Effector memory CD8-positive, alpha-beta T cell (primary cell): ENCODE measurements around the gene PADI6.
A peak's percentile ranks its signal among the peaks of the same experiment; 100 is the strongest.
"Not testable (repeated sequence)": the region's sequence is repeated elsewhere in the genome, so short reads cannot be mapped to it uniquely, and the experiment has no call there.

Experiments
- ATAC-seq: fragments of 150-1000 bp; cut with Tn5 transposase; replicated peaks from 2 replicates; pipeline ENCODE4 v1.10.0; 2021; ENCODE audit warnings: mild to moderate bottlenecking, moderate library complexity
- DNase-seq, 3 experiments: peaks; one replicate each; pipeline ENCODE4 v3.0.0; 2021
- H3K27ac Mint-ChIP-seq, 2 donors: one replicate each; pipeline ENCODE4 v1.8.0; 2022; ENCODE audit warnings: mild to moderate bottlenecking in 2 of 2, mixed read lengths in 2 of 2, moderate library complexity in 2 of 2
- H3K27me3 Mint-ChIP-seq, 2 donors: one replicate each; pipeline ENCODE4 v1.8.0; 2022; ENCODE audit warnings: mixed read lengths in 2 of 2
- H3K36me3 Mint-ChIP-seq: one replicate; pipeline ENCODE4 v1.8.0; 2022; ENCODE audit warnings: mild to moderate bottlenecking, moderate library complexity, mixed read lengths; ENCODE audit not compliant: insufficient read depth
- H3K4me1 Mint-ChIP-seq, 2 donors: one replicate each; pipeline ENCODE4 v1.8.0; 2022; ENCODE audit warnings: low read depth in 2 of 2, mixed read lengths in 2 of 2
- H3K4me3 Mint-ChIP-seq, 2 donors: one replicate each; pipeline ENCODE4 v1.8.0; 2022; ENCODE audit warnings: mild to moderate bottlenecking in 2 of 2, mixed read lengths in 2 of 2, moderate library complexity in 2 of 2
- H3K9me3 Mint-ChIP-seq, 2 donors: one replicate each; pipeline ENCODE4 v1.8.0; 2022; ENCODE audit warnings: mixed read lengths in 2 of 2
- total RNA-seq, 9 experiments: gene quantifications; one replicate each; lab custom pipeline; 2026; lab: John Stamatoyannopoulos, UW

PADI6 gene
- 0 reads per million in 9 experiments for total RNA-seq

DNA sequence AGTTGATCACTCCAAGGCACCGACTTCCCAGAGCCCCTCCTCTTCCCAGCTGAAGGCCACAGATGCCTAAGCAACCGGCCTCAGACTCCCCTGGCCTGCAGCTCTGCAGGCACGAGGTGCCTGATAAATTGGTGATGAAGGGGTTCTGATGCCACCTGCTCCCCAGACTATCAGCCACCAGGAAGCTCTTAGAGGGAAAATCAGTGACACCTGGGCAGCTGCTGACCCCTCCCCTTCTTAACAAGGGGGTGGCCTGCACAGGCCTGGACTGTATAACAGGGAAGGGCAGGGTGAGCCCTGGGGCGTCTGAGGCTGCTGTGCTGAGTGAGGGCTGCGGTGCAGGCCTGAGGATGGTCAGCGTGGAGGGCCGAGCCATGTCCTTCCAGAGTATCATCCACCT is at the start of gene PADI6:
TSS of gene PADI6 (plus strand) at position 301 of the 400 bp plus-strand sequence. CDS start at position 351, 50 bp downstream.
- H3K27ac Mint-ChIP-seq, result no peak within 1 kb of the TSS
- H3K4me3 Mint-ChIP-seq, result no peak within 1 kb of the TSS
- no peaks in the 10 kb centered on the region for H3K4me1 Mint-ChIP-seq
- H3K27me3 Mint-ChIP-seq, result peaks cover 5 to 33% of the 10 kb centered on the region in 2 donors
- DNase-seq (no peak), ATAC-seq (no peak)
- H3K9me3 Mint-ChIP-seq, result no peaks in the 10 kb centered on the region
- peaks cover 3% of the 10 kb centered on the region for H3K36me3 Mint-ChIP-seq

DNA sequence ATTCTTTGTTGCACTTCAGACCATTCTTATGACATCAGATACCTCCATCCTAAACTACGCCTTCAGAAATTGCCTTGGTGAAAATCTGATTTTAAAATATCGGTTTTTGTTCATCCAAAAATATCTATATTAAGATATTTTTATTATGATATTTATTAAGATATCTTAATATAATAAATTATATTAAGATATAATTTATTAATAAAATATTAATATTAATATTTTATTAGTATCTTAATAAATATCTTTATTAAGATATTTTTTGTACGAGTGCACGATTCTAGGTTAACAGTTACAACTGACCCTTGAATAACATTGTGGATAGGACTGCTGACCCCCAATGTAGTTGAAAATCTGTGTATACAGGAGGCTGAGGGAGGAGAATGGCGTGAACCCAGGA is 43.1 kb upstream of the PADI6 start:
- DNase-seq (no peak), ATAC-seq (no peak)
- H3K27ac Mint-ChIP-seq, result no peak overlapping the region
- H3K4me3 Mint-ChIP-seq, result no peak overlapping the region
- no peaks in the 10 kb centered on the region for H3K4me1 Mint-ChIP-seq
- peaks cover 39 to 40% of the 10 kb centered on the region in 2 donors for H3K27me3 Mint-ChIP-seq
- H3K36me3 Mint-ChIP-seq, result peaks cover 5% of the 10 kb centered on the region
- H3K9me3 Mint-ChIP-seq, result no peaks in the 10 kb centered on the region

DNA sequence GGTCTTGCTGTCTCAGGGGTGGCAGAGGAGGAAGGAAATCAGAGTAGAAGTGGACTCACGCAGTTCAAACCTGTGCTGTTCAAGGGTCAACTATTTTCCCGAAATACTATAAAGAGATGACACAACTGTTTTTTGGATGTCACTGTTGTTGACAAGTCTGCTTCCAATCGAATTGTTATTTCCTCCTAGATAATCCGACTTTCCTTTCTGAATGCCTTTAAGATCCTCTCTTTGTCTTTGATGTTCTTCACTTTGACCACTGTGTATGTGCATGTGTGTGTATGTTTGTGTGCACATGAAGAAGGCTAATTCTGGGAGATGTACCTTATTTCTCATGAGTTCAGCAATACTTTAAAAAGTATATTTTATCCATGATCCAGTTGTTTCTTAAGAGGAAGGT is 42.4 kb upstream of the PADI6 start:
- ATAC-seq (no peak), DNase-seq (no peak)
- Mint-ChIP-seq H3K27me3 (peaks cover 41 to 45% of the 10 kb centered on the region in 2 donors), H3K4me1 (no peaks in the 10 kb centered on the region), H3K27ac (no peak overlapping the region), H3K9me3 (no peaks in the 10 kb centered on the region), H3K36me3 (peaks cover 5% of the 10 kb centered on the region), H3K4me3 (no peak overlapping the region)

DNA sequence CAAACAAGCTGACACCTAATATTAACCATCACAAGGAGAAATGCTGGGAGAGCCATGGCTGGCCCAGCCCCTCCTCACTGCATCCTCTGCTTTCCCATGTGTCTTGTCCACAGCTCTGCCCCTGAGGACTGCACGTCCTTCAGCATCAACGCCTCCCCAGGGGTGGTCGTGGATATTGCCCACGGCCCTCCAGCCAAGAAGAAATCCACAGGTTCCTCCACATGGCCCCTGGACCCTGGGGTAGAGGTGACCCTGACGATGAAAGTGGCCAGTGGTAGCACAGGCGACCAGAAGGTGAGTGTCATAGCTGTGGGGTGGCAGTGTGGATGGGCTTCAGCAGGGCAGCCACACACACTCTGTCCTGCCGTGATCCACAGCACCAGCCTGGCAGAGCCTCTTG is 41.1 kb upstream of the PADI6 start:
- Mint-ChIP-seq H3K9me3 (no peaks in the 10 kb centered on the region), H3K36me3 (peaks cover 5% of the 10 kb centered on the region), H3K27ac (no peak overlapping the region), H3K27me3 (peaks cover 37 to 54% of the 10 kb centered on the region in 2 donors), H3K4me3 (no peak overlapping the region), H3K4me1 (no peaks in the 10 kb centered on the region)
- ATAC-seq, result no peak
- DNase-seq, result no peak

DNA sequence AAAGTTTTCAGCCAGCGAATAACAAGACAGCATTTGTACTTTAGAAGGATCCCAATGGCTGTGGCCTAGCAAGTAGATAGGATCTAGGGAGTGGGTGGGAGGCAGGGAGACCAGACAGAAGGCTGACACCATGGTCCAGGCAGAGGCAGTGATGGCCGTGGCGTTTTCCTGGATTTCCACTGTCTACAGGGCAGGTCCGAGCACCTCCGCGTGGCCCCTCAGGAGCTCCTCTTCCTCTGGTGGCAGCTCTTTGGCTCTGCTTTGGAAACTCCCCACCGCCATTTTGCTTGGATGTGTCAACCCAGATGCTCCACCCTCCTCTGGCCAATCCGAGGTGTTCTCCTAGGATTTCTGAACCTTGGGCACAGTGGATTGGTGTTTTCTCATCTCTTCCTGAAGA is 38.9 kb upstream of the PADI6 start:
- Mint-ChIP-seq H3K4me3 (no peak overlapping the region), H3K27me3 (peaks cover 44 to 61% of the 10 kb centered on the region in 2 donors), H3K27ac (no peak overlapping the region), H3K4me1 (peaks cover 0 to 4% of the 10 kb centered on the region in 2 donors), H3K9me3 (no peaks in the 10 kb centered on the region), H3K36me3 (peaks cover 2% of the 10 kb centered on the region)
- ATAC-seq (no peak), DNase-seq (no peak)

DNA sequence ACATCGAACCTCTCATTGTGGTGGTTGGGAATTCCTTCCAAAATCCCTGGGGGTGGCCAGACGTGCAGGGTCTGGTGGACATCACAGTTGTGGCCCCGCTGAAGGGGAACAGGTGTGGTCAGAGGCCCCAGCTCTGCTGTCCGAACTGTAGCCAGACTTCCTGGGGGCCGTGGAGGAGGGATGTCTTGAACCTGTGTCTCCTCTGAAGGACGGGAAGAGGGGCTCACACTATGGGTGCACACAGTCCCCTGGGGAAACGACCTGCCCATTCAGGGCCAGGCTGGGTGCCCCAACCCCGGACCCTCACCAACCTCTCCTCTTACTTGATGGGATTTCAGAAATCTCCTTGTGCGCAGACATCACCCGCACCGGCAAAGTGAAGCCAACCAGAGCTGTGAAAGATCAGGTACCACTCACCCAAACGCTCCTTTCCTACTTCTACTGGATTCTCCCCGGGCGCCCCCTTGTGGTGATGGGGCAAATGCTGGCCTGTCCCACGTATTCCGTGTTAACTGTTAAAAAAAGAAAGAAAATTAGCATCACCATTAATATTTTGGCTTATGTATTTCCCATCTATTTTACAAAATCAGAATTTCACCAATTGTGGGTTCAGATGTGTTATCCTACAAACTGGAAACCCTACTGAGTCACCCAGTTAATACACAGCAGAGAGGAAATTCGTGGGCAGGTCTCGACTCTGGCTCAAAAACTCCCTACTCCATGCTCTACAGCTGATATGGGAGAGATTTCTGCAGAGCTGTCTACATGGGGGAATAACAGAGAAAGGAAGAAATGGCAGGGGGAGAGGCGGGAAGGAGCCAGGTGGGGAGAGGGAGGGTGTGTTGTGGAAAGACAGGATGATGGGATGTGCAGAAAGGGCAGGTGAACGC is 35.9 kb upstream of the PADI6 start:
- DNase-seq, result peak; percentile 37 to 52 (median 47)
- Mint-ChIP-seq H3K9me3 (no peaks in the 10 kb centered on the region), H3K27ac (no peak overlapping the region), H3K4me1 (peaks cover 0 to 4% of the 10 kb centered on the region in 2 donors), H3K27me3 (peaks cover 40 to 71% of the 10 kb centered on the region in 2 donors), H3K36me3 (peaks cover 2% of the 10 kb centered on the region), H3K4me3 (no peak overlapping the region)
- ATAC-seq, result no peak

DNA sequence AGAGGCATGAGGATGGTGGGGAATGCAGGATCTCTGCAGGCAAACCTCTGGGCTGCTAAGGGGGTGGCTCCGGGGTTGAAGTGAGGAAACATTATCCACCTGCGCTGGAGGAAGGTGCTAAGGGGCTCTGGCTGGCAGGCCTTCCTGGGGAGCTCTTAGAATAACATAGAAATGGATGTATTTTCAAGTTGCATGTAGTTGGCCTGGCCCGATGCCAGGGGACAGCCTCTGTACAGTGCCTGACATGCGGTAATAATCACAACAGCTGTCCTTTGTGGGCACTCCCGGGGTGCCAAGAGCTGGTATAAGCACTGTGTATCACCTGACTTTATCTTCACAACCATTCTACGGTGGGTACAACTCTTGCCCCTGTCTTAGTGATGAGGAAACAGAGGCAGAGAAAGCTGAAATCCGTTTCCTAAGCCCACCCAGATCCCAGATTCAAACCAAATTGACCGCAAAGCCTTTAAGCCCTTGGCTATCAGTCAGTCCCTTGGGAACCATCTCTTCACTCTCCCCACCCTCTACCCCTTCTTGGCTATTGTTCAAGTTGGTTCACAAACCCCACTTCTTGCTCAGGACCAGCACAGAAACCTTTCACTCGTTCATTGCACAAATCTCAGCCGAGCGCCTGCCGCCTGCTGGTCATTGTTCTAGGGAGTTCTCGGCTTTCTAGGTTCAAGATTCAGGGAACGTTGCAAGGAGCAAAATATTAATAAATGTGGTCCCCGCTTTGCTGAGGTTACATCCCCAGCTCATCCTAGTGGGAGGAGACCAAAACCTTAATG is 33.1 kb upstream of the PADI6 start:
- Mint-ChIP-seq H3K4me3 (no peak overlapping the region), H3K9me3 (no peaks in the 10 kb centered on the region), H3K4me1 (peaks cover 0 to 4% of the 10 kb centered on the region in 2 donors), H3K27ac (no peak overlapping the region), H3K27me3 (peaks cover 32 to 60% of the 10 kb centered on the region in 2 donors), H3K36me3 (no peaks in the 10 kb centered on the region)
- DNase-seq (no peak), ATAC-seq (no peak)

DNA sequence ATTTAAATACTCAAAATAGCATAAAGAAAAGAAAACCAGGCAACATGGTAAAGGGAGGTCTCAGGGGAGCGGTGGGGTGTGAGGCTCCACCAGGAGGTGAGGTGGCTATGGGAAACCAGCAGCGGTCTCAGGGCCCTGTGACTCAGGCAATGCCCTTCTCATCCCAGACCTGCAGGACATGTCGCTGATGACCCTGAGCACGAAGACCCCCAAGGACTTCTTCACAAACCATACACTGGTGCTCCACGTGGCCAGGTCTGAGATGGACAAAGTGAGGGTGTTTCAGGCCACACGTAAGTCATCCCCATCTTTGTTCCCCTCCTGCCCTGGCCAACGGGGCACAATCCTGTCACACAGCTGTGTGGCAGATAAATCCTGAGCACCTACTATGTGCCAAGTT is 32.5 kb upstream of the PADI6 start:
- Mint-ChIP-seq H3K27me3 (peaks cover 30 to 56% of the 10 kb centered on the region in 2 donors), H3K4me3 (no peak overlapping the region)
- no peak for ATAC-seq

DNA sequence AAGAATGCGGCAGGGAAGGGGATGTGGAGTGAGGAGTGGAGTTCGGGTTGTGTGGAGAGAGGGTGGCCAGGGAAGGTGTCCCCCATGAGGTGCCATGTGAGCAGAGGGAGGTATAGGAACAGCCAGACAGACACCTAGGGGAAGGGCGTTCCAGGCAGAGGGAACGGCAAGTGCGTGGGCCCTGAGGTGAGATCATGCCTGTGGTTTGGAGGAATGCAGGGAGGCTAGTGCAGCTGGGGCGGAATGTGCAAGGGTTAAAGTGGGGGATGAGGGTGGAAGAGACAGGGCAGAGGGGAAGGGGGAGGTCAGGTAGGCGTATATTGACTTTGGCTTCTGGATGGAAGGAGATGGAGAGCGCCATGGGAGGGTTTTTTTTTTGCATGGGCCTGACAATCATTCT is 31.6 kb upstream of the PADI6 start:
- no peak for ATAC-seq
- Mint-ChIP-seq H3K4me1 (peaks cover 0 to 4% of the 10 kb centered on the region in 2 donors), H3K9me3 (no peaks in the 10 kb centered on the region), H3K36me3 (no peaks in the 10 kb centered on the region), H3K27ac (no peak overlapping the region), H3K27me3 (peaks cover 30 to 51% of the 10 kb centered on the region in 2 donors), H3K4me3 (no peak overlapping the region)
- no peak for DNase-seq

More for the DNA sequence above, 32.5 kb upstream of the PADI6 start:
- Mint-ChIP-seq H3K4me1 (peaks cover 0 to 4% of the 10 kb centered on the region in 2 donors), H3K27ac (no peak overlapping the region), H3K9me3 (no peaks in the 10 kb centered on the region), H3K36me3 (no peaks in the 10 kb centered on the region)
- DNase-seq, result no peak

DNA sequence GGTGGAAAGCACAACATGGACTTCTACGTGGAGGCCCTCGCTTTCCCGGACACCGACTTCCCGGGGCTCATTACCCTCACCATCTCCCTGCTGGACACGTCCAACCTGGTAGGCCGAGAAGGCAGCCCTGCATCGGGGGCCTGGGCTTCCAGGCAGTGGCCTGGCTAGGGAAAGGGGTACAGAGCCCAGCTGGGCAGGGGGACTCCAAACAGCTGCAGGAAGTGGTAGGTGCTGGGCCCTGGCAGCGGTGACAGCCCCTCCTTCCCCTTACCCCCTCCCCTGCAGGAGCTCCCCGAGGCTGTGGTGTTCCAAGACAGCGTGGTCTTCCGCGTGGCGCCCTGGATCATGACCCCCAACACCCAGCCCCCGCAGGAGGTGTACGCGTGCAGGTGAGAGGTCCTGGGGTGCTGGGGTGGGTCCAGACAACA is 30.0 kb upstream of the PADI6 start:
- Mint-ChIP-seq H3K27ac (no peak overlapping the region), H3K4me1 (no peaks in the 10 kb centered on the region), H3K4me3 (no peak overlapping the region), H3K27me3 (peaks cover 29 to 50% of the 10 kb centered on the region in 2 donors), H3K9me3 (no peaks in the 10 kb centered on the region), H3K36me3 (no peaks in the 10 kb centered on the region)
- ATAC-seq, result no peak
- no peak for DNase-seq

DNA sequence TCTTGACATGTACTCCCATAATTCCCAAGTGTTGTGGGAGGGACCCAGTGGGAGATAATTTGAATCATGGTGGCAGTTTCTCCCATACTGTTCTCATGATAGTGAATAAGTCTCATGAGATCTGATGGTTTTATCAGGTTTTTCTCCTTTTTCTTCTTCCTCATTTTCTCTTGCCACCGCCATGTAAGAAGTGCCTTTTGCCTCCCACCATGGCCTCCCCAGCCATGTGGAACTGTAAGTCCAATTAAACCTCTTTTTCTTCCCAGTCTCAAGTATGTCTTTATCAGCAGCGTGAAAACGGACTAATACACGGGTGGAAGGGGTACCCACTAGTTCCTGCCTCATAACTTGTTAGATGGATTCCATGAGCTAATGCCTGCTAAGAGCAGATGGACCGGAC is 26.5 kb upstream of the PADI6 start:
- not testable (repeated sequence) for H3K27ac Mint-ChIP-seq, H3K36me3 Mint-ChIP-seq, H3K4me1 Mint-ChIP-seq, H3K9me3 Mint-ChIP-seq, DNase-seq, H3K4me3 Mint-ChIP-seq, ATAC-seq
- peaks cover 22 to 53% of the 10 kb centered on the region in 2 donors for H3K27me3 Mint-ChIP-seq

DNA sequence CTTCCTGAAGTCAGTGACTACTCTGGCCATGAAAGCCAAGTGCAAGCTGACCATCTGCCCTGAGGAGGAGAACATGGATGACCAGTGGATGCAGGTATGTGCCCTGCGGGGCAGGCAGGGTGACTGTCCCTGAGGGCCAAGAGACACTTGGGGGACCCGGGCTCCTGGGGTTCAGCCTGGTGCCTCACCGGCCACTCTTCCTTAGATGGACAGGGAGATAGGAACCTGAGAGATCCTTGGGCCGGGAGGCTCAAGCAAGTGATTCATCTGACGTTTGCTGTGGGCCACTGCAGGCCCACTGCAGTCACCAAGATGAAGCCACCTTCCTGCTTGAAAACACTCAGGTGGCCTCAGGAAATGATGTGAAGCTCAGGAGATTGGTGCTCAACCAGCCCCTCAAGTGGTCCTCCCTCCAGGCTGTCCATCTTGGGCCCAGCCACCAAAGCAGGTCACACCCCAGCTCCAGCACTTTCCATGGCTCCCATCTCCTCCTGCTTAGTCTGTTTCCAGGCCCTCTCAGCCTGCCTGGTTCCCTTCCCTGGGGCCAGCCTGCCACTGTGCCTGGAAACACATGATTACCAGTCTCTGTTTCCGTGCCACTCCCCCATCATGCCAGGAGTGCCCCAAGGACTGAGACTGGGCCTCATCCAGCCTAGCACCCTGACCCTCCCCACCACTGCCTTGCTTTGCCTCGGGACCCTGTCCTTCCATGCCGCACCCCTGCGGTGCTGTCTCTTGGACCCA is 25.8 kb upstream of the PADI6 start:
- peaks cover 0 to 1% of the 10 kb centered on the region in 2 donors for H3K4me1 Mint-ChIP-seq
- H3K9me3 Mint-ChIP-seq, result no peaks in the 10 kb centered on the region
- DNase-seq (no peak), ATAC-seq (no peak)
- H3K27ac Mint-ChIP-seq, result peak overlapping the region in 1 of 2 donors; percentile 7
- H3K27me3 Mint-ChIP-seq, result peaks cover 25 to 49% of the 10 kb centered on the region in 2 donors
- no peak overlapping the region for H3K4me3 Mint-ChIP-seq
- no peaks in the 10 kb centered on the region for H3K36me3 Mint-ChIP-seq
